ENCODE measurements around the gene LDB1.
A peak's percentile ranks its signal among the peaks of the same experiment; 100 is the strongest.

Gene LDB1

GRCh38 chr10:102083541-102083940 is 36.6 kb downstream of the LDB1 start:
- TF ChIP-seq CTCF (conservative IDR thresholded peaks at IDR 0.05) (no peak), ZFX (IDR thresholded peaks at IDR 0.05) (no peak)
- no peak overlapping the region for H3K27ac ChIP-seq

GRCh38 chr10:102072673-102073527 is 47.3 kb downstream of the LDB1 start:
- TF ChIP-seq CTCF (conservative IDR thresholded peaks at IDR 0.05) (peak; percentile 95), ZFX (IDR thresholded peaks at IDR 0.05) (no peak)
- no peak overlapping the region for H3K27ac ChIP-seq

GRCh38 chr10:102069071-102069470 is 51.1 kb downstream of the LDB1 start:
- TF ChIP-seq CTCF (conservative IDR thresholded peaks at IDR 0.05) (no peak), ZFX (IDR thresholded peaks at IDR 0.05) (no peak)
- no peak overlapping the region for H3K27ac ChIP-seq

GRCh38 chr10:102068216-102068615 is 52.0 kb downstream of the LDB1 start:
- TF ChIP-seq ZFX (IDR thresholded peaks at IDR 0.05) (no peak), CTCF (conservative IDR thresholded peaks at IDR 0.05) (no peak)
- H3K27ac ChIP-seq: no peak overlapping the region

GRCh38 chr10:102067091-102067916 is 52.9 kb downstream of the LDB1 start:
- TF ChIP-seq ZFX (IDR thresholded peaks at IDR 0.05) (no peak), CTCF (conservative IDR thresholded peaks at IDR 0.05) (no peak)
- H3K27ac ChIP-seq: no peak overlapping the region

- H3K27ac ChIP-seq: peak overlapping the region; percentile 98
- TF ChIP-seq CTCF (conservative IDR thresholded peaks at IDR 0.05): no peak
- no peak for TF ChIP-seq ZFX (IDR thresholded peaks at IDR 0.05)
These were observed 53.6 kb downstream of the LDB1 start for GRCh38 chr10:102066399-102067088.

All from C4-2B (cell line).